ENCODE measurements around the gene CTLA4.
A peak's percentile ranks its signal among the peaks of the same experiment; 100 is the strongest.
"Not testable (repeated sequence)": the region's sequence is repeated elsewhere in the genome, so short reads cannot be mapped to it uniquely, and the experiment has no call there.

Gene CTLA4

GRCh38 chr2:203875471-203875870, 7.9 kb downstream of the CTLA4 start:
- Histone ChIP-seq H3K4me3 (no peak overlapping the region), H3K27ac (no peak overlapping the region)
- no peak for DNase-seq (ENCODE audit: low spot score)
- no peak for TF ChIP-seq CTCF (IDR thresholded peaks at IDR 0.05)

GRCh38 chr2:203876328-203876727, 8.8 kb downstream of the CTLA4 start:
- H3K4me3 ChIP-seq = no peak overlapping the region
- TF ChIP-seq CTCF (IDR thresholded peaks at IDR 0.05) = no peak
- no peak for DNase-seq (ENCODE audit: low spot score)
- no peak overlapping the region for H3K27ac ChIP-seq

GRCh38 chr2:203878063-203878462, 10.5 kb downstream of the CTLA4 start:
- Histone ChIP-seq H3K4me3 (no peak overlapping the region), H3K27ac (no peak overlapping the region)
- no peak for TF ChIP-seq CTCF (IDR thresholded peaks at IDR 0.05)
- DNase-seq (ENCODE audit: low spot score) = no peak

GRCh38 chr2:203880557-203881125, 13.1 kb downstream of the CTLA4 start:
- Histone ChIP-seq H3K27ac (peak overlapping the region in 1 of 2 donors; percentile 37), H3K4me3 (no peak overlapping the region)
- DNase-seq (ENCODE audit: low spot score) = no peak
- no peak for TF ChIP-seq CTCF (IDR thresholded peaks at IDR 0.05)

- H3K27ac ChIP-seq; DNase-seq (ENCODE audit: low spot score); H3K4me3 ChIP-seq: not testable (repeated sequence)
Observed at GRCh38 chr2:203881185-203881584, 13.6 kb downstream of the CTLA4 start.

- H3K4me3 ChIP-seq = no peak overlapping the region
- DNase-seq (ENCODE audit: low spot score) = no peak
- TF ChIP-seq CTCF (IDR thresholded peaks at IDR 0.05) = no peak
- no peak overlapping the region for H3K27ac ChIP-seq
Observed at GRCh38 chr2:203882551-203882950, 15.0 kb downstream of the CTLA4 start.

GRCh38 chr2:203886661-203887151, 19.1 kb downstream of the CTLA4 start:
- Histone ChIP-seq H3K4me3 (no peak overlapping the region), H3K27ac (no peak overlapping the region)
- no peak for TF ChIP-seq CTCF (IDR thresholded peaks at IDR 0.05)
- no peak for DNase-seq (ENCODE audit: low spot score)
